Tibial nerve (tissue), 3 donors: ENCODE measurements around the gene DGKD.

ENCODE experiments used
- CTCF ChIP-seq, 5 experiments: fragments of 200-600 bp in 3 of 5; fragments of 450-650 bp in 2 of 5; sonication (generic) in 3 of 5; IDR thresholded peaks; one replicate each; pipeline ENCODE4 v1.5.1; 2016 to 2019; ENCODE audit warnings: antibody characterized with exemption in 5 of 5, mild to moderate bottlenecking in 3 of 5, moderate library complexity in 2 of 5
- POLR2A ChIP-seq, 2 donors: fragments of 450-650 bp; IDR thresholded peaks; one replicate each; pipeline ENCODE4 v1.6.1; 2017; ENCODE audit warnings: antibody characterized with exemption in 2 of 2, mild to moderate bottlenecking in 2 of 2, moderate library complexity in 2 of 2

- TF ChIP-seq CTCF (IDR thresholded peaks at IDR 0.05) (no peak), POLR2A (IDR thresholded peaks at IDR 0.05) (no peak)
These were observed 159.8 kb downstream of the DGKD start for GRCh38 chr2:233513953-233514655.
